Naive thymus-derived CD8-positive, alpha-beta T cell (primary cell): Measurements from ENCODE around the gene EVI5. TPM values are rescaled to one million over a fixed set of nuclear protein-coding genes. Genes with fewer than 3 reads are reported as not detected.
"Not testable (repeated sequence)": the region's sequence is repeated elsewhere in the genome, so short reads cannot be mapped to it uniquely, and the experiment has no call there.

Experiments
- ATAC-seq, 2 donors: fragments of 150-1000 bp; cut with Tn5 transposase in 1 of 2; sonication (Bioruptor Pico), chemical (Tn5 transposase) in 1 of 2; 1 replicate in 1 of 2; 2 replicates in 1 of 2; pipeline ENCODE4 v1.10.0; 2021; ENCODE audit warnings: mild to moderate bottlenecking in 2 of 2, moderate library complexity in 2 of 2
- POLR2A ChIA-PET: fragments of 350-600 bp; sonication (Branson Sonifier 250); formaldehyde crosslinking; loops from one replicate; lab custom pipeline; 2021; ENCODE audit warnings: antibody characterized with exemption; lab: Charles Lee
- DNase-seq, 10 donors: peaks; one replicate each; pipeline versions ENCODE4 v3.0.0 to v3.0.0-alpha.2; 2020 to 2022
- H3K27ac Mint-ChIP-seq, 10 donors: one replicate each; pipeline ENCODE4 v1.8.0; 2020 to 2022; ENCODE audit warnings: mild to moderate bottlenecking in 10 of 10, mixed read lengths in 10 of 10, moderate library complexity in 4 of 10, inconsistent platforms in 1 of 10
- H3K27me3 Mint-ChIP-seq, 5 donors: one replicate each; pipeline ENCODE4 v1.8.0; 2021 to 2022; ENCODE audit warnings: mixed read lengths in 5 of 5
- H3K36me3 Mint-ChIP-seq, 3 donors: one replicate each; pipeline ENCODE4 v1.8.0; 2020 to 2022; ENCODE audit warnings: mixed read lengths in 3 of 3, mild to moderate bottlenecking in 2 of 3, inconsistent platforms in 1 of 3
- H3K4me1 Mint-ChIP-seq, 4 donors: one replicate each; pipeline ENCODE4 v1.8.0; 2021 to 2022; ENCODE audit warnings: mixed read lengths in 4 of 4
- H3K4me3 Mint-ChIP-seq, 10 donors: one replicate each; pipeline ENCODE4 v1.8.0; 2020 to 2022; ENCODE audit warnings: mild to moderate bottlenecking in 10 of 10, mixed read lengths in 10 of 10, moderate library complexity in 6 of 10, inconsistent platforms in 1 of 10
- H3K9me3 Mint-ChIP-seq, 9 donors: one replicate each; pipeline ENCODE4 v1.8.0; 2020 to 2022; ENCODE audit warnings: mixed read lengths in 9 of 9, mild to moderate bottlenecking in 3 of 9, inconsistent platforms in 1 of 9, moderate library complexity in 1 of 9
- polyA plus RNA-seq, 3 donors: library from polyadenylated mRNA; unstranded; fragments of 300-500 nt; fragmentation: Illumina TruSeq; gene quantifications; one replicate each; pipeline ENCODE4 v1.2.3, GENCODE V29; 2021
- total RNA-seq, 8 experiments: library from RNA in 2 of 8; stranded (reverse) in 2 of 8; gene quantifications; one replicate each; pipeline ENCODE4 v1.2.3 and lab custom pipeline; 2021 to 2026

EVI5 gene
- total and polyA plus RNA-seq, 5 experiments from 2014 or later, result 0.18 to 1.8 (median 0.99) TPM

DNA sequence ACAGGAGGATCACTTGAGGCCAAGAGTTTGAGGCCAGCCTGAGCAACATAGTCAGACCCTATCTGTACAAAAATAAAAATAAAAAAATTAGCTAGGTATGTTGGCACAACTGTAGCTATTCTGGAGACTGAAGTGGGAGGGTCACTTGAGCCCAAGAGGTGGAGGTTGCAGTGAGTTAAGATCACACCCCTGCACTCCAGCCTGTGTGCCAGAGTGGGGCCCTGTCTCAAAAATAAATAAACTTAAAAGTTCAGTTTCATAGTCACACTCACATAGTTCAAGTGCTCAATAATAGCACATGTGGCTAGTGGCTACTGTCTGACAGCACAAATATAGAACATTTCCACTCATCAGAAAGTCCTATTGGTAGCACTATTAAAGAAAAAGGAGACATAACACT lies 5.2 kb upstream of the EVI5 start:
- POLR2A ChIA-PET, result no interaction called here
- Mint-ChIP-seq H3K9me3 (peaks cover 0 to 2% (median 0%) of the 10 kb centered on the region in 9 donors), H3K4me3 (no peak overlapping the region), H3K4me1 (peaks cover 0 to 10% (median 5%) of the 10 kb centered on the region in 4 donors), H3K27ac (no peak overlapping the region), H3K27me3 (peaks cover 12 to 55% (median 23%) of the 10 kb centered on the region in 5 donors), H3K36me3 (no peaks in the 10 kb centered on the region)
- ATAC-seq (no peak), DNase-seq (no peak)

DNA sequence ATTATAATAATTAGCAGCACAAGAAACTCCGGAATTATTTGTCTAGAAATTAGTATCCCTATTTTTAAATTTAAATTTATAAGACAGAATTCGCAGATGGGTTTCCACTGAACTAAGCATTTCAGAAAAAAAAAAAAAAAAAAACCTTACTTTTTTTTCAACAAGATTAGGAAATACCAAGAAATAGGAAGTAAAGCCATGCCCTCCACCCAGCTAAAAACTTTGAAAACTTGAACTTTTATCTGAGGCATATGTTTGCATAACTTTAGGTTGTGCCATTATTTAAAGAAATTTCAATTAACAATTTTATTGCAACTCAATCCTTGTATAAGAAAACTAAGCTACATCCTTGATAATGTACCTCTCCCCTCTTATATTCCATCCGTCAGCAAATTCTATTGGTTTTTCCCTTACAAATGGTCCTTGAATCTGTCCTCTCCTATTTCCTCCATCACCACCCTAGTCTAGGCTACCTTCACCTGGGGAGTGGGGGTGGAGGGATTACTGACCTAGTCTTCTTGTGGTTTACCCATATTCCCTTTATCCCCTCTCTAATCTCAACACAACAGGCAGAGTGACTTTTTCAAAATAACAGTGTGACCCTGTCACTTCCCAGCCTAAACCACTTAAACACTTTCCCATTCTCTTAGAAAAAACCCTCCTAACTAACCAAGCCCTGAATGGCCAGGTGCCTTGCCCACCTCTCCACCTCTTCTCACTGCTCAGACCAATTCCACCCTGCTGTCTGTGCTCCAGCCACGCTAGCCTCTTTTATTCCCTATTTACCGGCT lies 1.4 kb upstream of the EVI5 start:
- POLR2A ChIA-PET, result no interaction called here

DNA sequence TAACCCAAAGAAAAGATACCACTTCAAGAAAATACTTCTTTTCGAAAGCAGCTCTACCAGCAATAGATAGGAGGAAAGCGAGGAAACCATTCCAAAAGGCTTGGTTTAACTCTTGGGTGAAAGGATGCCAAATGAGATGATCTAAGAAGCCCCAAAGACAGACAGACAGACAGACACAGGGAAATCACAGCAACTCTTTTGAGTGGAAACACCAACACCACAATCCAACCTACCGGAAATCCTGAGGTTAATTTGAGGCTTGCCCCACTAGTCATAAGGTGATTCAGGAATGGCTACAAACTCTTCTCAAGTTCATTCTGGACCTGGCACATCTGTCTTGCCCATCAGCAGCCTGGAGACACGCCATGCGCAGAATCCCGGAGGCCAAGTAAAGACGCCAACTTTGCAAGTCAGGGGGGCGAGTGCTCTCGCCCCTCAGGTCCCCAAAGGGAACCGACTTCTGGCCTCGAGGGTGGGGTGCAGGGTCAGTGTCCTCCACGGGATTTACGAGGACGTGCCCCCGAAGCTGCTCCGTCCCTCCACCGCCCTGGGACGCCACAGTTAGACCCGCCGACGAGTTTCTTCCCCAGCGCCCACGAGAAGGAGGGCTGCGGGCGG lies 778 bp downstream of the EVI5 start:
- no peaks in the 10 kb centered on the region for H3K9me3 Mint-ChIP-seq
- H3K27me3 Mint-ChIP-seq, result peaks cover 16 to 63% (median 38%) of the 10 kb centered on the region in 5 donors
- ATAC-seq (peak; percentile 21 to 57), DNase-seq (peak in 8 of 10 donors; percentile 5 to 56 (median 26))
- H3K36me3 Mint-ChIP-seq, result peaks cover 0 to 6% (median 0%) of the 10 kb centered on the region in 3 donors
- POLR2A ChIA-PET, result interaction anchor here (0.7 to 1.1 kb wide), 2 partner anchors 48 to 210 kb away, joined by 4 to 6 read pairs; partner anchors contain the start of gene RPL5
- peak overlapping the region; percentile 72 to 86 (median 80) for H3K4me3 Mint-ChIP-seq
- H3K27ac Mint-ChIP-seq, result peak overlapping the region in 6 of 10 donors; percentile 1 to 67 (median 32)
- H3K4me1 Mint-ChIP-seq, result peaks cover 3 to 28% (median 17%) of the 10 kb centered on the region in 4 donors

More for the DNA sequence above, 1.4 kb upstream of the EVI5 start:
- Mint-ChIP-seq H3K4me3 (peak overlapping the region in 7 of 10 donors; percentile 26 to 53 (median 46)), H3K27me3 (peaks cover 6 to 53% (median 38%) of the 10 kb centered on the region in 5 donors), H3K9me3 (no peaks in the 10 kb centered on the region), H3K36me3 (peaks cover 0 to 3% (median 0%) of the 10 kb centered on the region in 3 donors), H3K27ac (peak overlapping the region in 1 of 10 donors; percentile 31), H3K4me1 (peaks cover 3 to 28% (median 17%) of the 10 kb centered on the region in 4 donors)
- DNase-seq (no peak), ATAC-seq (no peak)

DNA sequence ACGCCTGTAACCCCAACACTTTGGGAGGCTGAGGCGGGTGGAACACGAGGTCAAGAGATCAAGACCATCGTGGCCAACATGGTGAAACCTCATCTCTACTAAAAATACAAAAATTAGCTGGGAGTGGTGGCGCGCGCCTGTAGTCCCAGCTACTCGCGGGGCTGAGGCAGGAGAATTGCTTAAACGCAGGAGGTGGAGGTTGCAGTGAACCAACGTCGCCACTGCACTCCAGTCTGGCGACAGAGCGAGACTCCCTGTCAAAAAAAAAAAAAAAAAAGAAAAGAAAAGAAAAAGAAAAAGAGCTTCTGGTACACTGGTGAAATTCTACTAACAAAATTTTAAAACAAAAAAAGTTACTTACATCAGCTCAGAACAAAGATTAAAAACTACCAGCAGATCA lies 1.4 kb downstream of the EVI5 start:
- H3K27me3 Mint-ChIP-seq, result peaks cover 20 to 69% (median 43%) of the 10 kb centered on the region in 5 donors
- POLR2A ChIA-PET, result interaction anchor here (0.7 kb wide), 1 partner anchor 210 kb away, joined by 6 read pairs; no protein-coding TSS in a partner anchor
- ATAC-seq, H3K9me3 Mint-ChIP-seq, H3K36me3 Mint-ChIP-seq, DNase-seq: not testable (repeated sequence)
- H3K27ac Mint-ChIP-seq, result peak overlapping the region in 1 of 10 donors; percentile 36
- H3K4me3 Mint-ChIP-seq, result peak overlapping the region; percentile 72 to 86 (median 80)
- H3K4me1 Mint-ChIP-seq, result peaks cover 3 to 28% (median 17%) of the 10 kb centered on the region in 4 donors

DNA sequence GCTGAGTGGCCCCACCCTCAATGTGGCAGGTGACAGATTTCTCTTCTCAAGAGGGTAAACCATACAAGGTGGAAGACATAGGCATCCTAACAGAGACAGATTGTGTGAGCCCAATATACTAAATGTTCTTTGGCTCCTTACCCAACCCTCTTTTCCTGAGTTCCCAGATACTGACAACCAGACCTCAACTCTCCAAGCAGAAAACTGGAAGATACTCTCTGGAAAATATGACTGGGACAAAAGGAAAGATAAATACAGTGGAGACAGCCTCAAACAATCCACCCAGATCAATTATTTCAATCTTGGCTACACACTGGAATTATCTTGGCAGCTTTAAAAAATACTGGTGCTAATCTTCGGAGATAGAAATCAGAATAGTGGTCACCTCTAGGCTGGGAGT lies 6.5 kb downstream of the EVI5 start:
- Mint-ChIP-seq H3K4me1 (peaks cover 0 to 8% (median 4%) of the 10 kb centered on the region in 4 donors), H3K27ac (no peak overlapping the region), H3K9me3 (no peaks in the 10 kb centered on the region), H3K4me3 (no peak overlapping the region), H3K36me3 (peaks cover 0 to 8% (median 0%) of the 10 kb centered on the region in 3 donors), H3K27me3 (peaks cover 25 to 69% (median 38%) of the 10 kb centered on the region in 5 donors)
- no peak for DNase-seq
- POLR2A ChIA-PET, result no interaction called here
- ATAC-seq, result no peak

DNA sequence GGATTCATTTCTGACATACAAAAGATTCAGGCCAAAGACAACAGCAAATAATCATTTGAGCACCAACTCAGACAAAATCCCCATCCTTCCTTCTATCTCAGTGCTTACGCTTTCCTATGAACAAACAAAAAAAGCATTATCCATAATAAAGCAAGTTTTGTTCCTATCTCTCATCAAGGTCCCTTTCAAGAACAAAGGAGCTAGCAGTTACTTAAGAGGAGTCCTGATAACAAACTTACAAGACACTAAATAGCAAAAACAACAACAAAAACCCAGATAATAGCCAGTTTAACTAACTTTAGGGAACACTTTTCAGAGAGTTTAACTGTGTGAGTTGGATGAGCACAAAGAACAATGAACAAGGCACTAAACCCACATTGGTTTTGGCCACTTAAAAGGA lies 10.5 kb downstream of the EVI5 start:
- no peak overlapping the region for H3K27ac Mint-ChIP-seq
- POLR2A ChIA-PET, result no interaction called here
- peaks cover 0 to 5% (median 2%) of the 10 kb centered on the region in 3 donors for H3K36me3 Mint-ChIP-seq
- DNase-seq, result no peak
- peaks cover 21 to 52% (median 28%) of the 10 kb centered on the region in 5 donors for H3K27me3 Mint-ChIP-seq
- no peak for ATAC-seq
- H3K4me3 Mint-ChIP-seq, result no peak overlapping the region
- H3K4me1 Mint-ChIP-seq, result no peaks in the 10 kb centered on the region
- peaks cover 0 to 3% (median 0%) of the 10 kb centered on the region in 9 donors for H3K9me3 Mint-ChIP-seq

DNA sequence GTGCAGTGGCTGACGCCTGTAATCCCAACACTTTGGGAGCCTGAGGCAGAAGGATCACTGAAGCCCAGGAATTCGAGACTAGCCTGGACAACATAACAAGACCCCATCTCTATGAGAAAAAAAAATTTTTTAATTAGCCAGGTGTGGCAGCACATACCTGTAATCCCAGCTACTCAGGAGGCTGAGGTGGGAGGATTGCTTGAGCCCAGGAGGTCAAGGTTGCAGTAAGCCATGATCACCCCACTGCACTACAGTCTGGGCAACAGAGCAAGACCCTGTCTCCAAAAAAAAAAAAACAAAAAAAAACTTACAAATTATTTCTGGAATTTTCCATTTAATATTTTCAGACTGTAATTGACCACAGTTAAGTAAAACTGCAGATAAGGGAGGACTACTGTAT lies 11.2 kb downstream of the EVI5 start:
- POLR2A ChIA-PET, H3K27ac Mint-ChIP-seq, ATAC-seq, H3K9me3 Mint-ChIP-seq, H3K4me3 Mint-ChIP-seq, H3K36me3 Mint-ChIP-seq, DNase-seq, H3K4me1 Mint-ChIP-seq: not testable (repeated sequence)
- H3K27me3 Mint-ChIP-seq, result peaks cover 18 to 45% (median 25%) of the 10 kb centered on the region in 5 donors

DNA sequence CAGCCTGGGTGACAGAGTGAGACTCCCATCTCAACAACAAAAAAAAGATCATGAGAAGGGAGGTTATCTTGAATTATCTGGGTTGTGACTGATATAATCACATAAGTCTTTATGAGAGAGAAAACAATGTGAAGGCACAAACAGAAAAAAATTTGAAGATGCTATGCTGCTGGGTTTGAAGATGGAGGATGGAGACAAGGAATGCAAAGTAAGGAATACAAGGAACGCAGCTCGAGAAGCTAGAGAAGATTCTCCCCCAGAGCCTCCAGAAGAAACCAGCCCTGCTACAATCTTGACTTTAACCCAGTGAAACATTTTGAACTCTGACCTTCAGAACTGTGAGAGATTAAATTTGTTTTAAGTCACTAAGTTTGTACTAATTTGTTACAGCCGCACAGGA lies 15.1 kb downstream of the EVI5 start:
- POLR2A ChIA-PET, result interaction anchor here (0.7 kb wide), 1 partner anchor 69 kb away, joined by 3 read pairs; no protein-coding TSS in a partner anchor
- Mint-ChIP-seq H3K4me3 (no peak overlapping the region), H3K36me3 (peaks cover 0 to 19% (median 9%) of the 10 kb centered on the region in 3 donors), H3K27me3 (peaks cover 10 to 23% (median 12%) of the 10 kb centered on the region in 5 donors), H3K27ac (no peak overlapping the region), H3K9me3 (peaks cover 0 to 20% (median 10%) of the 10 kb centered on the region in 9 donors), H3K4me1 (no peaks in the 10 kb centered on the region)
- ATAC-seq (no peak), DNase-seq (no peak)

DNA sequence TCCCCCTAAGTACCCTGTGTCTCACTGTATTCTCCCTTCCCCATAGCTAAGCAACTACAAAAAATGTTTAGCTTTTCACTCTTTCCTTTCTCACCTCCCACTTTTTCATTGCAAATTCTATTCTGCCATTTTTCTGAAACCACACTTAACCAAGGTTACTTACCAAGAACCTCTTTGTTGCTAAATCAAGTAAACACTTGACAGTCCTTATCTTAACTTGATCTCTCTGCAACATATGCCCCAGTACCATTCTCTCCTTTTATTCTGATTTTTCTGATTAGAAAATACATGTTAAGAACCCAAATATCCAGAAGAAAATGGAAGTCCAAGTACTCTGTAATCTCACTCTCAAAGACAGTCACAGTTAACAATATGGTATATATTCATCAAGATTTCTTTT lies 16.0 kb downstream of the EVI5 start:
- Mint-ChIP-seq H3K9me3 (peaks cover 0 to 20% (median 10%) of the 10 kb centered on the region in 9 donors), H3K27me3 (peaks cover 8 to 17% (median 12%) of the 10 kb centered on the region in 5 donors), H3K36me3 (peaks cover 0 to 19% (median 9%) of the 10 kb centered on the region in 3 donors), H3K4me3 (no peak overlapping the region), H3K4me1 (no peaks in the 10 kb centered on the region), H3K27ac (no peak overlapping the region)
- ATAC-seq (no peak), DNase-seq (no peak)
- POLR2A ChIA-PET, result no interaction called here

DNA sequence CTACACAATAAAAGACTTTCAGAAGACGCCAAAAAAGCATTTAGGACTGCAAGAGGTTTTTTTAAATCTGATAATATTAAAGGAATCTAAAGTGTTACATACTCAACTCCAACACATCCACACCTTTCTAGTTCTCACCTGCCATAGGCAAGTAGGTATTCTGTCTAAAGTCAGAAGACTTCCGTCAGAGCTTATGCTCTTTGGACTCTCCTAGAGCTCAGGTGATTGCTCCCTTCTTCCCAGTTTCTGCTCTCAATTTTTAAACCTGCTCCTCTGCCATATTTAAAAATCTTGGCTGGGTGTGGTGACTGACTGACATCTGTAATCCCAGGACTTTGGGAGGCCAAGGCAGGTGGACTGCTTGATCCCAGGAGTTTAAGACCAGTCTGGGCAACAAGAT lies 16.6 kb downstream of the EVI5 start:
- peaks cover 0 to 19% (median 9%) of the 10 kb centered on the region in 3 donors for H3K36me3 Mint-ChIP-seq
- peaks cover 0 to 20% (median 10%) of the 10 kb centered on the region in 9 donors for H3K9me3 Mint-ChIP-seq
- no peak for ATAC-seq
- POLR2A ChIA-PET, result no interaction called here
- peaks cover 8 to 15% (median 12%) of the 10 kb centered on the region in 5 donors for H3K27me3 Mint-ChIP-seq
- DNase-seq, result no peak
- no peaks in the 10 kb centered on the region for H3K4me1 Mint-ChIP-seq
- no peak overlapping the region for H3K4me3 Mint-ChIP-seq
- H3K27ac Mint-ChIP-seq, result no peak overlapping the region

DNA sequence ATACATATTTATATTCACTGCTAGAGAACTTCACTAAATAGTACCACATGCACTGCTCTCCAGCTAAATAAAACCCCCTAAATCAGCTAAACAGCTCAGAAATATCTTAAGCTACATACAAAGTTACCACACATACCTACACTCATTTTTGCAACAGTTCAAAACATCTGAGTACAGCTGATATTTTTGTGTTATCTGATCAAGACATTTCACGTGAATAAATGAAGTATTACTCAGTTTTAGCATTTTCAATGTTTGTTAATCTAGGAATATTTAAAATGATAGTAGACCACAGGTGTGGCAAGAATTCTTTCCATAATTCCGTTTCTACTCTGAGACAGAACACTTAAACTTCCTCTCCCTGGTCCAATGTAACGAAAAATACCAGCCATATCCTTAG lies 20.8 kb downstream of the EVI5 start:
- H3K4me1 Mint-ChIP-seq, result no peaks in the 10 kb centered on the region
- peaks cover 0 to 20% (median 8%) of the 10 kb centered on the region in 9 donors for H3K9me3 Mint-ChIP-seq
- DNase-seq (no peak), ATAC-seq (no peak)
- H3K27ac Mint-ChIP-seq, result no peak overlapping the region
- H3K4me3 Mint-ChIP-seq, result no peak overlapping the region
- H3K27me3 Mint-ChIP-seq, result peaks cover 0 to 4% (median 1%) of the 10 kb centered on the region in 5 donors
- POLR2A ChIA-PET, result no interaction called here
- peaks cover 0 to 15% (median 9%) of the 10 kb centered on the region in 3 donors for H3K36me3 Mint-ChIP-seq

DNA sequence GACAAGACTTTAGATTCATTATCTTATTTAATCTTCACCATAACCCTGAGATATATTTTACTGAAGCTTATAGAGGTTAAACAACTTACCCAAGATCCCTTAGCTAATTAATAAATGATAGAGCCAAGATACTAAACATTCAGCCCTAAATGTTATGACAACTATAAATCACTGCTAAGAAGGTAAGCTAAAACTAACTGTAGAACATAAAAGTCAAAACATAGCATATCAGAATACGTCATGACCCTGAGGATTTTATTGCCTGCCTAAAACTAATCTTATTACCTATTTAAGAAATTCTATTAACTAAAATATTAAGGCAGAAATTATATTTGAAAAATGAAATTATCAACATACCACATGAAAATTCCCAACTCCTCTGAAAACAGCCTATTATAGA lies 22.6 kb downstream of the EVI5 start:
- no peak overlapping the region for H3K27ac Mint-ChIP-seq
- peaks cover 0 to 6% (median 2%) of the 10 kb centered on the region in 3 donors for H3K36me3 Mint-ChIP-seq
- peaks cover 0 to 3% (median 1%) of the 10 kb centered on the region in 9 donors for H3K9me3 Mint-ChIP-seq
- H3K4me3 Mint-ChIP-seq, result no peak overlapping the region
- ATAC-seq, result no peak
- POLR2A ChIA-PET, result no interaction called here
- no peaks in the 10 kb centered on the region for H3K4me1 Mint-ChIP-seq
- peaks cover 0 to 1% (median 0%) of the 10 kb centered on the region in 5 donors for H3K27me3 Mint-ChIP-seq
- no peak for DNase-seq
